WTC11 (cell line): ENCODE results near the gene POLR1C. TPM values are rescaled to one million over a fixed set of nuclear protein-coding genes. Genes with fewer than 3 reads are reported as not detected.

Source experiments
- ATAC-seq: fragments of 200-7000 bp; cut with Tn5 transposase; 2 replicates; pipeline ENCODE4 v1.10.0; 2021; ENCODE audit warnings: mild to moderate bottlenecking, moderate library complexity
- CTCF ChIA-PET: fragments of 300-600 bp; sonication (Branson Sonifier 250); formaldehyde crosslinking; loops from one replicate; lab custom pipeline; 2021; ENCODE audit warnings: antibody characterized with exemption; lab: Charles Lee
- POLR2A ChIA-PET: fragments of 350-600 bp; sonication (Branson Sonifier 250); formaldehyde crosslinking; loops from one replicate; lab custom pipeline; 2021; ENCODE audit warnings: antibody characterized with exemption; lab: Charles Lee
- DNase-seq: peaks from one replicate; pipeline ENCODE4 v3.0.0; 2021; ENCODE audit warnings: low spot score
- H3K27ac Mint-ChIP-seq: 2 replicates; pipeline ENCODE4 v1.8.0; 2021; ENCODE audit warnings: mixed read lengths
- H3K27me3 Mint-ChIP-seq: 2 replicates; pipeline ENCODE4 v1.8.0; 2021; ENCODE audit warnings: low read depth, mild to moderate bottlenecking, moderate library complexity, mixed read lengths
- H3K36me3 Mint-ChIP-seq: 2 replicates; pipeline ENCODE4 v1.8.0; 2021; ENCODE audit warnings: mixed read lengths
- H3K4me1 Mint-ChIP-seq: 2 replicates; pipeline ENCODE4 v1.8.0; 2022; ENCODE audit warnings: mixed read lengths
- H3K4me3 Mint-ChIP-seq: 2 replicates; pipeline ENCODE4 v1.8.0; 2021; ENCODE audit warnings: mild to moderate bottlenecking, moderate library complexity, mixed read lengths
- H3K9me3 Mint-ChIP-seq: 2 replicates; pipeline ENCODE4 v1.8.0; 2021; ENCODE audit warnings: mixed read lengths
- FOXJ3 ChIP-seq: sonication (generic); formaldehyde crosslinking; IDR thresholded peaks from 2 replicates; pipeline ENCODE4 v1.9.0; 2021; ENCODE audit warnings: missing genetic modification reagents, mild to moderate bottlenecking, borderline replicate concordance
- JAZF1 ChIP-seq: fragments of 250-450 bp; sonication (Bioruptor Pico); IDR thresholded peaks from 2 replicates; pipeline ENCODE4 v1.9.0; 2021; ENCODE audit warnings: moderate library complexity, mild to moderate bottlenecking, inconsistent platforms
- KAT7 ChIP-seq: sonication (generic); formaldehyde crosslinking; IDR thresholded peaks from 2 replicates; pipeline ENCODE4 v1.8.1; 2023; ENCODE audit warnings: missing genetic modification reagents, mild to moderate bottlenecking, borderline replicate concordance
- NR2C2 ChIP-seq: sonication (generic); formaldehyde crosslinking; IDR thresholded peaks from 2 replicates; pipeline ENCODE4 v1.8.0; 2022; ENCODE audit warnings: mild to moderate bottlenecking, missing genetic modification reagents
- TEAD4 ChIP-seq: sonication (generic); formaldehyde crosslinking; IDR thresholded peaks from 2 replicates; pipeline ENCODE4 v1.8.0; 2022; ENCODE audit warnings: mild to moderate bottlenecking, missing genetic modification reagents
- ZNF121 ChIP-seq: sonication (generic); formaldehyde crosslinking; IDR thresholded peaks from 2 replicates; pipeline ENCODE4 v1.8.0; 2023; ENCODE audit warnings: missing genetic modification reagents
- ZNF423 ChIP-seq: fragments of 250-450 bp; sonication (Bioruptor Pico); IDR thresholded peaks from 2 replicates; pipeline ENCODE4 v2.1.2; 2022; ENCODE audit warnings: mild to moderate bottlenecking, moderate library complexity
- total RNA-seq: library from RNA; stranded (reverse); gene quantifications from 3 replicates; pipeline ENCODE4 v1.2.3, GENCODE V29; 2021
- TF ChIP-seq, protein P1 (sequence below): sonication (generic); formaldehyde crosslinking; IDR thresholded peaks from 2 replicates; pipeline ENCODE4 v1.8.1; 2023; ENCODE audit warnings: mild to moderate bottlenecking, missing genetic modification reagents
- TF ChIP-seq, protein P2 (sequence below): fragments of 250-450 bp; sonication (Bioruptor Pico); IDR thresholded peaks from 2 replicates; pipeline ENCODE4 v2.1.2; 2022; ENCODE audit warnings: mild to moderate bottlenecking, moderate library complexity
- TF ChIP-seq, protein P3 (sequence below): sonication (generic); formaldehyde crosslinking; IDR thresholded peaks from 2 replicates; pipeline ENCODE4 v1.8.0; 2022; ENCODE audit warnings: mild to moderate bottlenecking, missing genetic modification reagents
- TF ChIP-seq, protein P4 (sequence below): fragments of 250-450 bp; sonication (Bioruptor Pico); IDR thresholded peaks from 2 replicates; pipeline ENCODE4 v1.9.0; 2021; ENCODE audit warnings: mild to moderate bottlenecking
- TF ChIP-seq, protein P5 (sequence below): sonication (generic); formaldehyde crosslinking; IDR thresholded peaks from 2 replicates; pipeline ENCODE4 v1.8.1; 2022; ENCODE audit warnings: mild to moderate bottlenecking, moderate library complexity, missing genetic modification reagents
- TF ChIP-seq, protein P6 (sequence below): sonication (generic); formaldehyde crosslinking; IDR thresholded peaks from 2 replicates; pipeline ENCODE4 v1.8.0; 2022; ENCODE audit warnings: mild to moderate bottlenecking, missing genetic modification reagents
- TF ChIP-seq, protein P7 (sequence below): fragments of 250-450 bp; sonication (Bioruptor Pico); IDR thresholded peaks from 2 replicates; pipeline ENCODE4 v1.8.0; 2021; ENCODE audit warnings: mild to moderate bottlenecking
- TF ChIP-seq, protein P8 (sequence below): sonication (generic); formaldehyde crosslinking; IDR thresholded peaks from 2 replicates; pipeline ENCODE4 v1.8.0; 2022; ENCODE audit warnings: missing genetic modification reagents

The POLR1C gene
- total RNA-seq, 1 experiment from 2014 or later: 46.6 TPM

DNA sequence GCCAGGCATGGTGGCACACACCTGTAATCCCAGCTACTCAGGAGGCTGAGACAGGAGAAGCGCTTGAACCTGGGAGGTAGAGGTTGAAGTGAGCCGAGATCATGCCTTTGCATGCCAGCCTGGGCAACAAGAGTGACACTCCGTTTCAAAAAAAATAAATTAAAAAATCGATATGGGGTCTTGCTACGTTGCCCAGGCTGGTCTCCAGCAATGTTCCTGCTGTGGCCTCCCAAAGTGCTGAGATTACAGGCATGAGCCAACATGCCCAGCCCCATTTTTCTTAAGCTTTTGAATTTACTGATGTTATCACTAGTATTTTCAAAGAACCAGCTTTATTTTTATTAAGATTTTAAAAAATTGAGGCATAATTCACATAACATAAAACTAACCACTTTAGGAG lies 23.6 kb downstream of the POLR1C start:
- Mint-ChIP-seq H3K9me3 (no peaks in the 10 kb centered on the region), H3K4me3 (no peak overlapping the region), H3K27ac (no peak overlapping the region), H3K4me1 (no peaks in the 10 kb centered on the region), H3K36me3 (peaks cover 63% of the 10 kb centered on the region), H3K27me3 (no peaks in the 10 kb centered on the region)
- ATAC-seq: no peak
- POLR2A ChIA-PET: no interaction called here
- no peak for DNase-seq
- CTCF ChIA-PET: no interaction called here
- TF ChIP-seq ZNF121 (peak; percentile 53; the same call in 1 of the 2 replicates), ZNF423 (CRISPR knock-in tag) (no peak)
- TF ChIP-seq, protein P1, sequence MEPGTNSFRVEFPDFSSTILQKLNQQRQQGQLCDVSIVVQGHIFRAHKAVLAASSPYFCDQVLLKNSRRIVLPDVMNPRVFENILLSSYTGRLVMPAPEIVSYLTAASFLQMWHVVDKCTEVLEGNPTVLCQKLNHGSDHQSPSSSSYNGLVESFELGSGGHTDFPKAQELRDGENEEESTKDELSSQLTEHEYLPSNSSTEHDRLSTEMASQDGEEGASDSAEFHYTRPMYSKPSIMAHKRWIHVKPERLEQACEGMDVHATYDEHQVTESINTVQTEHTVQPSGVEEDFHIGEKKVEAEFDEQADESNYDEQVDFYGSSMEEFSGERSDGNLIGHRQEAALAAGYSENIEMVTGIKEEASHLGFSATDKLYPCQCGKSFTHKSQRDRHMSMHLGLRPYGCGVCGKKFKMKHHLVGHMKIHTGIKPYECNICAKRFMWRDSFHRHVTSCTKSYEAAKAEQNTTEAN (CRISPR knock-in tag): no peak

DNA sequence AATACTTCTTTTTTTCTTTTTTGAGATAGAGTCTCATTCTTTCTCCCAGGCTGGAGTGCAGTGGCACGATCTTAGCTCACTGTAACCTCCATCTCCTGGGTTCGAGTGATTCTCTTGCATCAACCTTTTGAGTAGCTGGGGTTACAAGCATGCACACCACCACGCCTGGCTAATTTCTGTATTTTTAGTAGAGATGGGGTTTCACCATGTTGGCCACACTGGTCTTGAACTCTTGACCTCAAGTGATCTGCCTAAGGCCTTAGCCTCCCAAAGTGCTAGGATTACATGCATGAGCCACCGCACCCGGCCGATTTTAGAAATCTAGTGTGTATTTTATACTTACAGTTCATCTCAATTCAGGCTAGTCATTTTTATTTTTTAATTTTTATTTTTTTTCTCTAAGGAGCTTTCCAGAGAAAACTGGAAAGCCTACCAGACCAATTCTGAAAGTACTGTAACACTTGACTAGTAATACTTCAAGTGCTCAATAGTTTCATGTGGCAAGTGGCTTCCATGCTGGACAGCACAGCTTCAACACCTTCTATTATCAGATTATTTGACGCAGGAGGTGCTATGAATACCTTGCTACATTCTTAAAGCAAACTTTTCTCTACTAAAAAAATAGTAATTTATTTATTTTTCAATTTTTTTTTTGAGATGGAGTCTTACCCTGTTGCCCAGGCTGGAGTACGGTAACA lies 25.0 kb downstream of the POLR1C start:
- ChIA-PET CTCF (no interaction called here), POLR2A (no interaction called here)
- Mint-ChIP-seq H3K9me3 (no peaks in the 10 kb centered on the region), H3K27ac (no peak overlapping the region), H3K27me3 (no peaks in the 10 kb centered on the region), H3K4me1 (no peaks in the 10 kb centered on the region), H3K36me3 (peaks cover 71% of the 10 kb centered on the region), H3K4me3 (no peak overlapping the region)
- TF ChIP-seq, protein P2, sequence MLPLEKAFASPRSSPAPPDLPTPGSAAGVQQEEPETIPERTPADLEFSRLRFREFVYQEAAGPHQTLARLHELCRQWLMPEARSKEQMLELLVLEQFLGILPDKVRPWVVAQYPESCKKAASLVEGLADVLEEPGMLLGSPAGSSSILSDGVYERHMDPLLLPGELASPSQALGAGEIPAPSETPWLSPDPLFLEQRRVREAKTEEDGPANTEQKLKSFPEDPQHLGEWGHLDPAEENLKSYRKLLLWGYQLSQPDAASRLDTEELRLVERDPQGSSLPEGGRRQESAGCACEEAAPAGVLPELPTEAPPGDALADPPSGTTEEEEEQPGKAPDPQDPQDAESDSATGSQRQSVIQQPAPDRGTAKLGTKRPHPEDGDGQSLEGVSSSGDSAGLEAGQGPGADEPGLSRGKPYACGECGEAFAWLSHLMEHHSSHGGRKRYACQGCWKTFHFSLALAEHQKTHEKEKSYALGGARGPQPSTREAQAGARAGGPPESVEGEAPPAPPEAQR (CRISPR knock-in tag): no peak
- TF ChIP-seq, protein P3, sequence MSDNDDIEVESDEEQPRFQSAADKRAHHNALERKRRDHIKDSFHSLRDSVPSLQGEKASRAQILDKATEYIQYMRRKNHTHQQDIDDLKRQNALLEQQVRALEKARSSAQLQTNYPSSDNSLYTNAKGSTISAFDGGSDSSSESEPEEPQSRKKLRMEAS: no peak
- TF ChIP-seq, protein P4, sequence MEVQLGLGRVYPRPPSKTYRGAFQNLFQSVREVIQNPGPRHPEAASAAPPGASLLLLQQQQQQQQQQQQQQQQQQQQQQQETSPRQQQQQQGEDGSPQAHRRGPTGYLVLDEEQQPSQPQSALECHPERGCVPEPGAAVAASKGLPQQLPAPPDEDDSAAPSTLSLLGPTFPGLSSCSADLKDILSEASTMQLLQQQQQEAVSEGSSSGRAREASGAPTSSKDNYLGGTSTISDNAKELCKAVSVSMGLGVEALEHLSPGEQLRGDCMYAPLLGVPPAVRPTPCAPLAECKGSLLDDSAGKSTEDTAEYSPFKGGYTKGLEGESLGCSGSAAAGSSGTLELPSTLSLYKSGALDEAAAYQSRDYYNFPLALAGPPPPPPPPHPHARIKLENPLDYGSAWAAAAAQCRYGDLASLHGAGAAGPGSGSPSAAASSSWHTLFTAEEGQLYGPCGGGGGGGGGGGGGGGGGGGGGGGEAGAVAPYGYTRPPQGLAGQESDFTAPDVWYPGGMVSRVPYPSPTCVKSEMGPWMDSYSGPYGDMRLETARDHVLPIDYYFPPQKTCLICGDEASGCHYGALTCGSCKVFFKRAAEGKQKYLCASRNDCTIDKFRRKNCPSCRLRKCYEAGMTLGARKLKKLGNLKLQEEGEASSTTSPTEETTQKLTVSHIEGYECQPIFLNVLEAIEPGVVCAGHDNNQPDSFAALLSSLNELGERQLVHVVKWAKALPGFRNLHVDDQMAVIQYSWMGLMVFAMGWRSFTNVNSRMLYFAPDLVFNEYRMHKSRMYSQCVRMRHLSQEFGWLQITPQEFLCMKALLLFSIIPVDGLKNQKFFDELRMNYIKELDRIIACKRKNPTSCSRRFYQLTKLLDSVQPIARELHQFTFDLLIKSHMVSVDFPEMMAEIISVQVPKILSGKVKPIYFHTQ: no peak
- TF ChIP-seq KAT7 (no peak), TEAD4 (no peak), FOXJ3 (no peak), NR2C2 (CRISPR knock-in tag) (no peak), JAZF1 (no peak)
- TF ChIP-seq, protein P5, sequence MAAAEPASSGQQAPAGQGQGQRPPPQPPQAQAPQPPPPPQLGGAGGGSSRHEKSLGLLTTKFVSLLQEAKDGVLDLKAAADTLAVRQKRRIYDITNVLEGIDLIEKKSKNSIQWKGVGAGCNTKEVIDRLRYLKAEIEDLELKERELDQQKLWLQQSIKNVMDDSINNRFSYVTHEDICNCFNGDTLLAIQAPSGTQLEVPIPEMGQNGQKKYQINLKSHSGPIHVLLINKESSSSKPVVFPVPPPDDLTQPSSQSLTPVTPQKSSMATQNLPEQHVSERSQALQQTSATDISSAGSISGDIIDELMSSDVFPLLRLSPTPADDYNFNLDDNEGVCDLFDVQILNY (CRISPR knock-in tag): no peak
- TF ChIP-seq, protein P6, sequence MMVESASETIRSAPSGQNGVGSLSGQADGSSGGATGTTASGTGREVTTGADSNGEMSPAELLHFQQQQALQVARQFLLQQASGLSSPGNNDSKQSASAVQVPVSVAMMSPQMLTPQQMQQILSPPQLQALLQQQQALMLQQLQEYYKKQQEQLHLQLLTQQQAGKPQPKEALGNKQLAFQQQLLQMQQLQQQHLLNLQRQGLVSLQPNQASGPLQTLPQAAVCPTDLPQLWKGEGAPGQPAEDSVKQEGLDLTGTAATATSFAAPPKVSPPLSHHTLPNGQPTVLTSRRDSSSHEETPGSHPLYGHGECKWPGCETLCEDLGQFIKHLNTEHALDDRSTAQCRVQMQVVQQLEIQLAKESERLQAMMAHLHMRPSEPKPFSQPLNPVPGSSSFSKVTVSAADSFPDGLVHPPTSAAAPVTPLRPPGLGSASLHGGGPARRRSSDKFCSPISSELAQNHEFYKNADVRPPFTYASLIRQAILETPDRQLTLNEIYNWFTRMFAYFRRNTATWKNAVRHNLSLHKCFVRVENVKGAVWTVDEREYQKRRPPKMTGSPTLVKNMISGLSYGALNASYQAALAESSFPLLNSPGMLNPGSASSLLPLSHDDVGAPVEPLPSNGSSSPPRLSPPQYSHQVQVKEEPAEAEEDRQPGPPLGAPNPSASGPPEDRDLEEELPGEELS (CRISPR knock-in tag): no peak
- TF ChIP-seq, protein P7, sequence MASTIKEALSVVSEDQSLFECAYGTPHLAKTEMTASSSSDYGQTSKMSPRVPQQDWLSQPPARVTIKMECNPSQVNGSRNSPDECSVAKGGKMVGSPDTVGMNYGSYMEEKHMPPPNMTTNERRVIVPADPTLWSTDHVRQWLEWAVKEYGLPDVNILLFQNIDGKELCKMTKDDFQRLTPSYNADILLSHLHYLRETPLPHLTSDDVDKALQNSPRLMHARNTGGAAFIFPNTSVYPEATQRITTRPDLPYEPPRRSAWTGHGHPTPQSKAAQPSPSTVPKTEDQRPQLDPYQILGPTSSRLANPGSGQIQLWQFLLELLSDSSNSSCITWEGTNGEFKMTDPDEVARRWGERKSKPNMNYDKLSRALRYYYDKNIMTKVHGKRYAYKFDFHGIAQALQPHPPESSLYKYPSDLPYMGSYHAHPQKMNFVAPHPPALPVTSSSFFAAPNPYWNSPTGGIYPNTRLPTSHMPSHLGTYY (CRISPR knock-in tag): no peak
- TF ChIP-seq, protein P8, sequence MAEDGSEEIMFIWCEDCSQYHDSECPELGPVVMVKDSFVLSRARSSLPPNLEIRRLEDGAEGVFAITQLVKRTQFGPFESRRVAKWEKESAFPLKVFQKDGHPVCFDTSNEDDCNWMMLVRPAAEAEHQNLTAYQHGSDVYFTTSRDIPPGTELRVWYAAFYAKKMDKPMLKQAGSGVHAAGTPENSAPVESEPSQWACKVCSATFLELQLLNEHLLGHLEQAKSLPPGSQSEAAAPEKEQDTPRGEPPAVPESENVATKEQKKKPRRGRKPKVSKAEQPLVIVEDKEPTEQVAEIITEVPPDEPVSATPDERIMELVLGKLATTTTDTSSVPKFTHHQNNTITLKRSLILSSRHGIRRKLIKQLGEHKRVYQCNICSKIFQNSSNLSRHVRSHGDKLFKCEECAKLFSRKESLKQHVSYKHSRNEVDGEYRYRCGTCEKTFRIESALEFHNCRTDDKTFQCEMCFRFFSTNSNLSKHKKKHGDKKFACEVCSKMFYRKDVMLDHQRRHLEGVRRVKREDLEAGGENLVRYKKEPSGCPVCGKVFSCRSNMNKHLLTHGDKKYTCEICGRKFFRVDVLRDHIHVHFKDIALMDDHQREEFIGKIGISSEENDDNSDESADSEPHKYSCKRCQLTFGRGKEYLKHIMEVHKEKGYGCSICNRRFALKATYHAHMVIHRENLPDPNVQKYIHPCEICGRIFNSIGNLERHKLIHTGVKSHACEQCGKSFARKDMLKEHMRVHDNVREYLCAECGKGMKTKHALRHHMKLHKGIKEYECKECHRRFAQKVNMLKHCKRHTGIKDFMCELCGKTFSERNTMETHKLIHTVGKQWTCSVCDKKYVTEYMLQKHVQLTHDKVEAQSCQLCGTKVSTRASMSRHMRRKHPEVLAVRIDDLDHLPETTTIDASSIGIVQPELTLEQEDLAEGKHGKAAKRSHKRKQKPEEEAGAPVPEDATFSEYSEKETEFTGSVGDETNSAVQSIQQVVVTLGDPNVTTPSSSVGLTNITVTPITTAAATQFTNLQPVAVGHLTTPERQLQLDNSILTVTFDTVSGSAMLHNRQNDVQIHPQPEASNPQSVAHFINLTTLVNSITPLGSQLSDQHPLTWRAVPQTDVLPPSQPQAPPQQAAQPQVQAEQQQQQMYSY: no peak
- no peak for DNase-seq
- no peak for ATAC-seq
